SU-DHL-6 (cell line): Measurements from ENCODE around the gene BOC.

Source experiments
- H2AFZ ChIP-seq: fragments of 200-600 bp; sonication (generic); 2 replicates; pipeline ENCODE4 v1.6.1; 2014; ENCODE audit warnings: low read depth, mild to moderate bottlenecking, moderate library complexity, mixed read lengths, antibody characterized with exemption, low read length; ENCODE audit not compliant: severe bottlenecking
- H3F3A ChIP-seq: fragments of 200-600 bp; shearing (Covaris generic); 2 replicates; pipeline ENCODE4 v1.6.0; 2016; ENCODE audit warnings: antibody characterized with exemption, mild to moderate bottlenecking; ENCODE audit not compliant: insufficient read depth
- H3K27ac ChIP-seq: fragments of 200-600 bp; sonication (generic); 2 replicates; pipeline ENCODE4 v1.5.1; 2016; ENCODE audit warnings: low read depth, mild to moderate bottlenecking, low read length, moderate library complexity, mixed read lengths
- H3K27me3 ChIP-seq: fragments of 200-600 bp; sonication (generic), shearing (Covaris generic); 2 replicates; pipeline ENCODE4 v1.6.0; 2014; ENCODE audit warnings: mild to moderate bottlenecking, low read length
- H3K36me3 ChIP-seq: fragments of 200-600 bp; sonication (generic); 2 replicates; pipeline ENCODE4 v1.6.1; 2014; ENCODE audit warnings: mild to moderate bottlenecking, low read length, mixed read lengths
- H3K4me2 ChIP-seq: fragments of 300-600, 200-600 bp; shearing (Covaris generic), sonication (generic); 2 replicates; pipeline ENCODE4 v1.6.0; 2014; ENCODE audit warnings: low read length, low read depth, mild to moderate bottlenecking; ENCODE audit not compliant: poor library complexity, severe bottlenecking
- H3K4me3 ChIP-seq: fragments of 200-600 bp; sonication (generic); 2 replicates; pipeline ENCODE4 v1.5.1; 2014; ENCODE audit warnings: antibody characterized with exemption, low read length, mild to moderate bottlenecking, mixed read lengths; ENCODE audit not compliant: insufficient read depth, poor library complexity, severe bottlenecking
- H3K79me2 ChIP-seq: fragments of 200-600 bp; sonication (generic); 2 replicates; pipeline ENCODE4 v1.6.1; 2014; ENCODE audit warnings: mild to moderate bottlenecking, low read length, moderate library complexity; ENCODE audit not compliant: insufficient read depth
- H3K9ac ChIP-seq: fragments of 200-600 bp; sonication (generic); 2 replicates; pipeline ENCODE4 v1.7.0; 2014; ENCODE audit warnings: mild to moderate bottlenecking, low read length
- H3K9me2 ChIP-seq: fragments of 200-600 bp; sonication (generic); replicated peaks from 2 replicates; pipeline ENCODE4 v1.6.1; 2014; ENCODE audit warnings: low read length; ENCODE audit not compliant: insufficient read depth
- H3K9me3 ChIP-seq: fragments of 200-600 bp; sonication (generic); 2 replicates; pipeline ENCODE4 v1.6.1; 2014; ENCODE audit warnings: low read length, mixed read lengths; ENCODE audit not compliant: insufficient read depth
- H4K20me1 ChIP-seq: fragments of 200-600 bp; sonication (generic); 2 replicates; pipeline ENCODE4 v1.6.1; 2014; ENCODE audit warnings: low read depth, mild to moderate bottlenecking, antibody characterized with exemption, low read length, moderate library complexity, mixed read lengths
- CTCF ChIP-seq: fragments of 200-600 bp; sonication (generic); IDR thresholded peaks from one replicate; pipeline ENCODE4 v1.5.1; 2017; ENCODE audit warnings: antibody characterized with exemption, mild to moderate bottlenecking, low read length, moderate library complexity; ENCODE audit not compliant: insufficient read depth, poor library complexity, severe bottlenecking
- EZH2phosphoT487 ChIP-seq: fragments of 200-600 bp; sonication (generic), shearing (Covaris generic); conservative IDR thresholded peaks from 2 replicates; pipeline ENCODE4 v1.6.1; 2018; ENCODE audit warnings: mild to moderate bottlenecking, antibody characterized with exemption, low read length, moderate library complexity, mixed read lengths

Gene BOC

GRCh38 chr3:113173102-113173501, 38.3 kb upstream of the BOC start:
- H4K20me1 ChIP-seq, result no peaks in the 10 kb centered on the region
- TF ChIP-seq CTCF (no peak), EZH2phosphoT487 (no peak)
- no peaks in the 10 kb centered on the region for H3K9me2 ChIP-seq
- no peak overlapping the region for H3K4me2 ChIP-seq
- no peak overlapping the region for H3K4me3 ChIP-seq
- no peaks in the 10 kb centered on the region for H3K9me3 ChIP-seq
- no peak overlapping the region for H2AFZ ChIP-seq
- H3K79me2 ChIP-seq, result no peaks in the 10 kb centered on the region
- H3F3A ChIP-seq, result no peaks in the 10 kb centered on the region
- no peak overlapping the region for H3K27ac ChIP-seq
- H3K36me3 ChIP-seq, result no peaks in the 10 kb centered on the region
- 0 out of 2 replicates have a peak, but pooled peaks cover 4% of the 10 kb centered on the region for H3K27me3 ChIP-seq
- H3K9ac ChIP-seq, result no peak overlapping the region

- no peak overlapping the region for H2AFZ ChIP-seq
- no peaks in the 10 kb centered on the region for H3K36me3 ChIP-seq
Observed at GRCh38 chr3:113174304-113174703, 37.1 kb upstream of the BOC start.

GRCh38 chr3:113174801-113175485, 36.4 kb upstream of the BOC start:
- H3K4me2 ChIP-seq, result no peak overlapping the region
- H2AFZ ChIP-seq, result no peak overlapping the region
- 0 out of 2 replicates have a peak, but pooled peaks cover 4% of the 10 kb centered on the region for H3K27me3 ChIP-seq
- no peak overlapping the region for H3K4me3 ChIP-seq
- H4K20me1 ChIP-seq, result no peaks in the 10 kb centered on the region
- no peaks in the 10 kb centered on the region for H3F3A ChIP-seq
- H3K9me3 ChIP-seq, result no peaks in the 10 kb centered on the region
- no peaks in the 10 kb centered on the region for H3K9me2 ChIP-seq
- H3K27ac ChIP-seq, result no peak overlapping the region
- no peak overlapping the region for H3K9ac ChIP-seq
- no peaks in the 10 kb centered on the region for H3K79me2 ChIP-seq
- no peak for TF ChIP-seq EZH2phosphoT487
- TF ChIP-seq CTCF, result no peak
- no peaks in the 10 kb centered on the region for H3K36me3 ChIP-seq

More at GRCh38 chr3:113174304-113174703, 37.1 kb upstream of the BOC start:
- no peaks in the 10 kb centered on the region for H4K20me1 ChIP-seq
- H3K27me3 ChIP-seq, result 0 out of 2 replicates have a peak, but pooled peaks cover 4% of the 10 kb centered on the region
- H3K9me3 ChIP-seq, result no peaks in the 10 kb centered on the region
- no peak overlapping the region for H3K4me3 ChIP-seq
- no peaks in the 10 kb centered on the region for H3K79me2 ChIP-seq
- no peak overlapping the region for H3K4me2 ChIP-seq
- TF ChIP-seq EZH2phosphoT487 (no peak), CTCF (no peak)
- no peak overlapping the region for H3K9ac ChIP-seq
- no peaks in the 10 kb centered on the region for H3K9me2 ChIP-seq
- H3F3A ChIP-seq, result no peaks in the 10 kb centered on the region
- H3K27ac ChIP-seq, result no peak overlapping the region
